Thyroid gland (tissue), 4 donors: ENCODE results near the gene EP400. TPM values are rescaled to one million over a fixed set of nuclear protein-coding genes. Genes with fewer than 3 reads are reported as not detected.
"Not testable (repeated sequence)": the region's sequence is repeated elsewhere in the genome, so short reads cannot be mapped to it uniquely, and the experiment has no call there.

Experiments
- DNase-seq, 2 donors: peaks; one replicate each; pipeline ENCODE4 v3.0.0-alpha.2; 2019
- H3K27ac ChIP-seq, 3 donors: fragments of 200-600 bp; sonication (generic); 1 replicate in 2 of 3; 2 replicates in 1 of 3; pipeline ENCODE4 v1.5.1; 2016 to 2019; ENCODE audit warnings: mild to moderate bottlenecking in 1 of 3, moderate library complexity in 1 of 3
- H3K27me3 ChIP-seq: fragments of 200-600 bp; sonication (generic); one replicate; pipeline ENCODE4 v1.5.1; 2019
- H3K36me3 ChIP-seq, 2 donors: fragments of 200-600 bp; sonication (generic); one replicate each; pipeline ENCODE4 v1.5.1; 2016 to 2019
- H3K4me1 ChIP-seq, 2 donors: fragments of 200-600 bp; sonication (generic); one replicate each; pipeline ENCODE4 v1.5.1; 2017 to 2019
- H3K4me3 ChIP-seq, 3 donors: fragments of 200-600 bp; sonication (generic); replicated peaks in 1 of 3; 1 replicate in 2 of 3; 2 replicates in 1 of 3; pipeline ENCODE4 v1.5.1; 2016; ENCODE audit warnings: mild to moderate bottlenecking in 1 of 3
- H3K9me3 ChIP-seq: fragments of 200-600 bp; sonication (generic); one replicate; pipeline ENCODE4 v1.5.1; 2017
- POLR2A ChIP-seq, 2 donors: fragments of 450-650 bp; IDR thresholded peaks; one replicate each; pipeline ENCODE4 v1.6.1; 2017; ENCODE audit warnings: antibody characterized with exemption in 2 of 2, mild to moderate bottlenecking in 2 of 2, moderate library complexity in 1 of 2
- WGBS, 2 donors: methylation state at CpG; one replicate each; pipeline ENCODE4 v1.1.5; 2017; 5-methylcytosine and 5-hydroxymethylcytosine counted together
- intact Hi-C: fragments of 100-400 bp; cut with DNase I; formaldehyde crosslinking; loops from one replicate; pipeline ENCODE4 v1.15.1; 2023
- total RNA-seq, 4 donors: library from RNA; depleted of rRNA; stranded (reverse); fragments of >200 nt; gene quantifications; one replicate each; pipeline ENCODE4 v1.2.3, GENCODE V29; 2016
- TF ChIP-seq, protein P1 (sequence below), 6 experiments: fragments of 200-600 bp in 3 of 6; fragments of 450-650 bp in 3 of 6; sonication (generic) in 3 of 6; IDR thresholded peaks; one replicate each; pipeline ENCODE4 v1.5.1; 2016 to 2019; ENCODE audit warnings: antibody characterized with exemption in 6 of 6, mild to moderate bottlenecking in 2 of 6, inconsistent platforms in 1 of 6, moderate library complexity in 1 of 6

Gene EP400
- total RNA-seq, 4 donors from 2014 or later: 22.1 to 51.8 (median 25.4) TPM

DNA sequence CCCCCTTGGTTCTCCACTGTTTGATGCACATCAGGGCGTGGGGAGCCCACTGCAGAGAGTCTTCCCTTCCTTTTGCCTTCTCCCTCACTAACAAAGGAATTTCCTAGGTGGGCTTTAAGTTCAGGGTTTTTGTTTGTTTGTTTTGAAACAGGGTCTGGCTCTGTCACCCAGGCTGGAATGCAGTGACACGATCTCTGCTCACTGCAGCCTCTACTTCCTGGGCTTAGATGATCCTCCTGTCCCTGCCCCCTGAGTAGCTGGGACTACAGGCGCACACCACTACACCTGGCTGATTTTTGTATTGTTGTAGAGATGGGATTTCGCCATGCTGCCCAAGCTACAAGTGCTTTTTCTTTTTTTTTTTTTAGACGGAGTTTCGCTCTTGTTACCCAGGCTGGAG lies 33.8 kb downstream of the EP400 start:
- intact Hi-C loops: no loop called here
- 48 to 64% methylated on average over 6 of the region's 6 CpGs for WGBS, 2 donors
- Histone ChIP-seq H3K4me3 (no peak overlapping the region), H3K27ac (peak overlapping the region in 2 of 3 donors; percentile 61 to 62), H3K27me3 (no peaks in the 10 kb centered on the region), H3K36me3 (peaks cover 30 to 37% of the 10 kb centered on the region in 2 donors), H3K4me1 (peaks cover 4 to 13% of the 10 kb centered on the region in 2 donors), H3K9me3 (no peaks in the 10 kb centered on the region)
- DNase-seq: peak; percentile 70
- TF ChIP-seq, protein P1, sequence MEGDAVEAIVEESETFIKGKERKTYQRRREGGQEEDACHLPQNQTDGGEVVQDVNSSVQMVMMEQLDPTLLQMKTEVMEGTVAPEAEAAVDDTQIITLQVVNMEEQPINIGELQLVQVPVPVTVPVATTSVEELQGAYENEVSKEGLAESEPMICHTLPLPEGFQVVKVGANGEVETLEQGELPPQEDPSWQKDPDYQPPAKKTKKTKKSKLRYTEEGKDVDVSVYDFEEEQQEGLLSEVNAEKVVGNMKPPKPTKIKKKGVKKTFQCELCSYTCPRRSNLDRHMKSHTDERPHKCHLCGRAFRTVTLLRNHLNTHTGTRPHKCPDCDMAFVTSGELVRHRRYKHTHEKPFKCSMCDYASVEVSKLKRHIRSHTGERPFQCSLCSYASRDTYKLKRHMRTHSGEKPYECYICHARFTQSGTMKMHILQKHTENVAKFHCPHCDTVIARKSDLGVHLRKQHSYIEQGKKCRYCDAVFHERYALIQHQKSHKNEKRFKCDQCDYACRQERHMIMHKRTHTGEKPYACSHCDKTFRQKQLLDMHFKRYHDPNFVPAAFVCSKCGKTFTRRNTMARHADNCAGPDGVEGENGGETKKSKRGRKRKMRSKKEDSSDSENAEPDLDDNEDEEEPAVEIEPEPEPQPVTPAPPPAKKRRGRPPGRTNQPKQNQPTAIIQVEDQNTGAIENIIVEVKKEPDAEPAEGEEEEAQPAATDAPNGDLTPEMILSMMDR (IDR thresholded peaks at IDR 0.05): no peak
- TF ChIP-seq POLR2A (IDR thresholded peaks at IDR 0.05): no peak

DNA sequence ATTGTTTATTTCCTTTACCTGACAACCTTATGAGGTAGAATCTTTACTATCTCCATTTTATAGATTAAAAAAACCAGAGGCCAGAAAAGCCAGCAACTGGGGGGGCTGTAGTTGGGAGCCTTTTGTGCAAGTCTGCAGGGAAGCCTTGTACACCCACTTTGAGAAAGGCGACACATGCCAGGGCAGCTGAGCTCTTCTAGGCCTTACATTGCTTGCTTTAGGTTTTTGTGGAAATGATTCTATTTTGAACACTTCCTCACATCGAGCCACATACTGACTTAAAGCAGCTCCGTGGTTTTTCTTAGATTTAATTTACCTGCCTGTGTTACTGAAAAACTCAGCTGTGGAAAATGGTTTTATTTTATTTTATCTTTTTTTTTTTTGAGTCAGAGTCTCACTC lies 34.6 kb downstream of the EP400 start:
- Histone ChIP-seq H3K27ac (peak overlapping the region in 1 of 3 donors; percentile 61), H3K4me3 (no peak overlapping the region), H3K36me3 (peaks cover 37 to 38% of the 10 kb centered on the region in 2 donors), H3K9me3 (no peaks in the 10 kb centered on the region), H3K27me3 (no peaks in the 10 kb centered on the region), H3K4me1 (peaks cover 4 to 13% of the 10 kb centered on the region in 2 donors)
- no peak for TF ChIP-seq POLR2A (IDR thresholded peaks at IDR 0.05)
- TF ChIP-seq, protein P1 (IDR thresholded peaks at IDR 0.05): no peak
- no peak for DNase-seq
- 88 to 96% methylated on average over 3 of the region's 3 CpGs for WGBS, 2 donors
- intact Hi-C loops: no loop called here

GRCh38 chr12:131985510-131985875 lies 35.8 kb downstream of the EP400 start:
- H3K27ac ChIP-seq, DNase-seq, intact Hi-C loops, H3K27me3 ChIP-seq, H3K9me3 ChIP-seq, H3K4me3 ChIP-seq: not testable (repeated sequence)
- H3K36me3 ChIP-seq: peaks cover 40 to 48% of the 10 kb centered on the region in 2 donors
- WGBS, 2 donors: 91 to 94% methylated on average over 11 of the region's 11 CpGs
- peaks cover 4 to 13% of the 10 kb centered on the region in 2 donors for H3K4me1 ChIP-seq

DNA sequence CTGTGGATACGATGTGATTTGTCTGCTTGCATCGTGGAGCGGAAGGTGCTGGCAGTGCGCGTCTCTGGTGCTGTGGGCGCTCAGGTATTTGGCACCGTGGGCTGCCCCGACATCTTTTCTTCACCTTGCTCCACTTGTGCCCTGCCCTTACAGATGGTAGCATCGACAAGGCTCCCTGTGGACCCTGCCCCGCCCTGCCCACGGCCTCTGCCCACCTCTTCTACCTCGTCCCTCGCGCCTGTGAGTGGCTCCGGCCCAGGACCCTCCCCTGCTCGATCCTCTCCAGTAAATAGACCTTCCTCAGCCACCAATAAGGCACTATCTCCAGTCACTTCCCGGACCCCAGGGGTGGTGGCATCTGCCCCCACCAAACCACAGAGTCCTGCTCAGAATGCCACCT lies 36.6 kb downstream of the EP400 start:
- WGBS, 2 donors: 94 to 96% methylated on average over 17 of the region's 17 CpGs
- Histone ChIP-seq H3K4me1 (peaks cover 4 to 13% of the 10 kb centered on the region in 2 donors), H3K9me3 (no peaks in the 10 kb centered on the region), H3K27ac (no peak overlapping the region), H3K4me3 (no peak overlapping the region), H3K27me3 (no peaks in the 10 kb centered on the region), H3K36me3 (peaks cover 41 to 48% of the 10 kb centered on the region in 2 donors)
- TF ChIP-seq POLR2A (IDR thresholded peaks at IDR 0.05): no peak
- TF ChIP-seq, protein P1 (IDR thresholded peaks at IDR 0.05): no peak
- intact Hi-C loops: no loop called here
- no peak for DNase-seq

DNA sequence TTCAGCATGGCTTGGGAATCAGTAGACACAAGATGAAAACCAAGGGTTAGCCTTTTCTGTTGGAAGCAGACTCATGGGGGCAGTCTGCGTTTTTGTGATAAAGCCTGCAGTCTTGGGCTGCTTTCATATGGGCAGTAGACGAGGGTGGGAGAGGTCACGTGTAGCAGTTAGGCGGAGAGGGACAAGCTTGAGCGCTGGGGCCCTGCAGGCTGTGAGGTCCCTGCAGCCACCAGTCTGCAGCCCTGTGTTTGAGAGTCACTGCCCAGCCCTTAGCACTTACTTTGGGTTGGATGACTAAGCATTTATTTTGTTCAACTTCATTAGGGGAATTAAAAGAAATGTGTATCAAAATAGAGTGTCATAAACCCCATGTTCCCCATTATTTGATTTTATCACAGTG lies 37.2 kb downstream of the EP400 start:
- H3K4me1 ChIP-seq: peaks cover 4 to 13% of the 10 kb centered on the region in 2 donors
- no peaks in the 10 kb centered on the region for H3K27me3 ChIP-seq
- no peak overlapping the region for H3K27ac ChIP-seq
- peaks cover 43 to 51% of the 10 kb centered on the region in 2 donors for H3K36me3 ChIP-seq
- 86 to 90% methylated on average over 5 of the region's 5 CpGs for WGBS, 2 donors
- DNase-seq: no peak
- TF ChIP-seq, protein P1 (IDR thresholded peaks at IDR 0.05): no peak
- no peak for TF ChIP-seq POLR2A (IDR thresholded peaks at IDR 0.05)
- intact Hi-C loops: no loop called here
- H3K9me3 ChIP-seq: no peaks in the 10 kb centered on the region
- H3K4me3 ChIP-seq: no peak overlapping the region

DNA sequence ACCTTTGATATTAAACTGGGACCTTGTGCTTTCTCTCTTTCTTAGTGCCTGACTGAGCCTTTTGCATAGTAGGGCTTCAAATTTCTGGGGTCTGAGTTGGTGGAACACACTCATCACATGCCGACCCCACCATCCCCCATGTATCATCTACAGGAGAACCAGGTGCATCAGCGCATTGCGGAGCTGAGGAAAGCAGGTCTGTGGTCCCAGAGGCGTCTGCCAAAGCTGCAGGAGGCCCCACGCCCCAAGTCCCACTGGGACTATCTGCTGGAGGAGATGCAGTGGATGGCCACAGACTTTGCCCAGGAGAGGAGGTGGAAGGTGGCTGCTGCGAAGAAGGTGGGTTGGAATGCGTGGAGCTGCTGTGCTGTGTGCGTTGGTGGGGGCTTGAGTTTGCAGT lies 37.8 kb downstream of the EP400 start:
- 90 to 93% methylated on average over 8 of the region's 8 CpGs for WGBS, 2 donors
- DNase-seq: no peak
- H3K4me1 ChIP-seq: peaks cover 4 to 13% of the 10 kb centered on the region in 2 donors
- intact Hi-C loops: no loop called here
- TF ChIP-seq POLR2A (IDR thresholded peaks at IDR 0.05): no peak
- TF ChIP-seq, protein P1 (IDR thresholded peaks at IDR 0.05): no peak
- no peak overlapping the region for H3K27ac ChIP-seq
- H3K9me3 ChIP-seq: no peaks in the 10 kb centered on the region
- H3K27me3 ChIP-seq: no peaks in the 10 kb centered on the region
- no peak overlapping the region for H3K4me3 ChIP-seq
- peaks cover 43 to 52% of the 10 kb centered on the region in 2 donors for H3K36me3 ChIP-seq
